ENCODE results near the gene SPX.

SPX gene

DNA sequence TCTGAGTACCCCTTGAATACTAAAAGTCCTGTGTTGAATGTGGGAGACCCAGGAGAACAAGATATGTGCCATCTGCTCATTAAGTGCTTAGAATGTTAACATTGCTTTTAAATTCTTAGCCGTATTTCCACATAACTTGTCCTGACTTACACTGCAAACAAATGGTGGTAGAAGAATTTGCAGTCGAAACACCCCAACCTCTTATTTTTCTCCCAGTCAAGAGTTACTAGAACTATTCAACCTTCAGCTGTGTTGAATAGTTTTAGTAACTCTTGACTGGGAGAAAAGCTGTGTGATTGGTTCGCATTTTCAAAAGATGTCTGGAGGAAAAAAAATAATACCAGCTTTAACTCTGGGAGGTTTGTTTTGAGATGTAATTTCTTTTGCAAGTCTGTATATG lies 7.6 kb upstream of the SPX start:
- Mint-ChIP-seq H3K4me1 (ENCODE audit: low read depth) (no peaks in the 10 kb centered on the region), H3K36me3 (ENCODE audit: low read depth) (peaks cover 31% of the 10 kb centered on the region), H3K4me3 (no peak overlapping the region), H3K27ac (no peak overlapping the region), H3K9me3 (no peaks in the 10 kb centered on the region), H3K27me3 (ENCODE audit: low read depth) (no peaks in the 10 kb centered on the region)
- DNase-seq (ENCODE audit: low spot score), result no peak

DNA sequence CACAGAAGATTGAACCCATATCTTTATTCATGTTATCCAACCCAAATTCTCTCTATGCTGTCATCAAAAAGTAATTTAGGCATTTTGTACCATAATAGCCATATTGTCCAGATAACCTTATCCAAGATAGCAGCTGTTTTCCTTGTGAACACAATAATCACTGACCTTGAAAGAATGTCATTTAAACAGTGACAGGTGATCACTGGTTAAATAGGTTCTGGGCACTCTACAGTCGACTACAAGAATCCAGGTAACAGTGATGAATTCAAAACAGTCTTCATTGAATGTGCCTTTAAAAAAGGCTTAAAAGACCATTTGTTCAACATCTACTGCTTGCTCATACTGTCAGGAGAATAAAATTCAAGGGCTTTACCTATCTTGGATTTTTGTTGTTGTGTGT lies 4.6 kb upstream of the SPX start:
- no peak for DNase-seq (ENCODE audit: low spot score)
- Mint-ChIP-seq H3K27ac (no peak overlapping the region), H3K4me1 (ENCODE audit: low read depth) (no peaks in the 10 kb centered on the region), H3K4me3 (no peak overlapping the region), H3K9me3 (peaks cover 9% of the 10 kb centered on the region), H3K36me3 (ENCODE audit: low read depth) (peaks cover 15% of the 10 kb centered on the region), H3K27me3 (ENCODE audit: low read depth) (peaks cover 10% of the 10 kb centered on the region)

DNA sequence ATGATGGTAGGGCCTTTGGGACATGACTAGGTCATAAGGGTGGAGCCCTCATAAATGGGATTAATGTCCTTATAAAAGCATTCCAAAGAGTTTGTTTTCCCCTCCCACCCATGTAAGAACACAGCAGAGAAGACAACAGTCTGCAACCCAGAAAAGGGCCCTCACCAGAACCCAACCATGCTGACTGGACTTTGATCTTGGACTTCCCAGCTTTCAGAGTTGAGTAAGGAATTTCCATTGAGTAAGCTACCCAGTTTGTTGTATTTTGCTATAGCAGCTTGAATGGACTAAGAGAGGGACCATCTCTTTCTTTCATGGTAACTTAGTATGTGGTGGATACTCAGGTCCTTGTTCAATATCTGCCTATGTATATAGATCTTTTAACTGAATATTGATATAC lies 2.9 kb upstream of the SPX start:
- Mint-ChIP-seq H3K9me3 (peaks cover 9% of the 10 kb centered on the region), H3K27me3 (ENCODE audit: low read depth) (peaks cover 15% of the 10 kb centered on the region), H3K4me3 (no peak overlapping the region), H3K27ac (no peak overlapping the region), H3K4me1 (ENCODE audit: low read depth) (peaks cover 5% of the 10 kb centered on the region), H3K36me3 (ENCODE audit: low read depth) (peaks cover 8% of the 10 kb centered on the region)
- no peak for DNase-seq (ENCODE audit: low spot score)

DNA sequence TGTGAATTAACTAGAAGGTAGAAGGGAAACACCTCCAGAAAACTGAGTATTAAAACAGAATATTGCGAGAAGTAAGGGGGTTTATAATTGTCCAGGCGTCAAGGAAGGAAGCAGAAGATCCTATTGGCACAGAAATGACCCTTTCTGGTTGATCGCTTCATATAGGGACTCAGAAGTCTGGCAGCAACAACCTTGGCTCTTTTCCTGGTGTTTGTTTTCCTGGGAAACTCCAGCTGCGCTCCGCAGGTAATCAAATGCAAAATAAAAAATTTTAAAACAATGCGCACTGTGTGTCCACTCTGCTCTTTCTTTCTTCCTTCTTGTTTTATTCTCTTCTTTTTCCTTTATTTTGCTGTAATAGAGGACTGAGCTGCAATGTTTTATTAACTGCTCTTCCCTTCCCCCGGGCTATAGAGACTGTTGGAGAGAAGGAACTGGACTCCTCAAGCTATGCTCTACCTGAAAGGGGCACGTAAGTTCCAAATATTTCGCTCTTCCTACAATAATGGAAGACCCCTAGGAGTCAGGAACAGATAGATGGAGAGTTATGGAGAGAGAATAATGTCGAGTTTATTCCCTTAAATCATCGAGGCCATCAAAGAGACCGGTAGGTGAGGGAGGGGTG lies 737 bp downstream of the SPX start:
- H3K36me3 Mint-ChIP-seq (ENCODE audit: low read depth), result no peaks in the 10 kb centered on the region
- no peak for DNase-seq (ENCODE audit: low spot score)
- no peak overlapping the region for H3K27ac Mint-ChIP-seq
- peaks cover 29% of the 10 kb centered on the region for H3K27me3 Mint-ChIP-seq (ENCODE audit: low read depth)
- peak overlapping the region; percentile 82 for H3K4me3 Mint-ChIP-seq
- H3K4me1 Mint-ChIP-seq (ENCODE audit: low read depth), result peaks cover 6% of the 10 kb centered on the region
- H3K9me3 Mint-ChIP-seq, result peaks cover 9% of the 10 kb centered on the region

DNA sequence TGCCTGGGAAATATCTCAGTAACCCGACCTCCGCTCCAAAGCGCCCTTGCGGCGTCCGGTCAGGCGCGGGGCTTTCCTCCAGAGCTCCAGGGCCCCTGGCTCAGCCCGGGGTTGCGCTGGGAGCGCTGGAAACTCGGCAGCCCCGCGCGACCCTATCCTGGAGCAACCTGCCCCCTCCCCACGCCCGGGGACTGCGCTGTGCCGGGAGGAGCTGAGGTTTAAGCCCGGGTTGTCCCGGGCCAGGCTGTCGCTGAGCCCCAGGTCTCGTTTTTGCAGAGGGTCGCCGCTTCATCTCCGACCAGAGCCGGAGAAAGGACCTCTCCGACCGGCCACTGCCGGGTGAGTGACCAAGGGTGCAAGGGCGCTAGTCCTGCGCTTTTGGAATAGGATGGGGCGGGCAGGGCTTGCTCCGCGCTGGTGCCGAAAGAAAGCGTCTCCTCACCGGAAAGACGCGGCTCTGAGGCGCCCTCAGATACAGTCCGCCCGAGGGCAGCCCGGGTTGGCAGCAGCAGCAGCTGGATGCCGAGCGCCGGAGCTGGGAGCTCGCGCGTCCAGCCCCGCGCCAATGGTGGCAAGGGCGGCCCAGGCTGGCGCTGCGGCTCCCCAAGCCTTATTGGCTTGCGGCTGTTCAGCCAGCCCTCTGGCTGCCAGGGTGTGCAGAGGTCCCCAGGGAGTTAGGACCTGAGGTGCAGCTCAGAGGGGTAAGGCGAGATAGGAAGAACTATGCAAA lies 1.5 kb downstream of the SPX start:
- H3K9me3 Mint-ChIP-seq, result peaks cover 9% of the 10 kb centered on the region
- peaks cover 6% of the 10 kb centered on the region for H3K4me1 Mint-ChIP-seq (ENCODE audit: low read depth)
- peaks cover 29% of the 10 kb centered on the region for H3K27me3 Mint-ChIP-seq (ENCODE audit: low read depth)
- peak; percentile 68 for DNase-seq (ENCODE audit: low spot score)
- H3K36me3 Mint-ChIP-seq (ENCODE audit: low read depth), result no peaks in the 10 kb centered on the region
- no peak overlapping the region for H3K27ac Mint-ChIP-seq
- peak overlapping the region; percentile 74 for H3K4me3 Mint-ChIP-seq

DNA sequence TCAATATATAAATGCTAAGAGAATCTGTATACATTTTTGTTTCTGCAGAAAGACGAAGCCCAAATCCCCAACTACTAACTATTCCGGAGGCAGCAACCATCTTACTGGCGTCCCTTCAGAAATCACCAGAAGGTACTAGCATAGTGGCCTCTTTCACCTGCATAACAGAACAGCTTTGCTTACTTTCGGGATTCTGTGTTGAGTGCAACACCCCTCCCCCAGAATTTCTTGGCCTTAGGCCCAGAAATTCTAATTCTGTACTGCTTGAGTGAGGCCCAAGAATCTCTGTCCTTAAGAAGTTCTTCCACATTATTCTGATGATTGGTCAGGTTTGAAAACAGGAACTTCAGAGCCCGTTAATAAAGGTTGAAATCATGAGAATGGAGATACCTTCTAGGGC lies 2.9 kb downstream of the SPX start:
- H3K4me3 Mint-ChIP-seq, result peak overlapping the region; percentile 74
- H3K36me3 Mint-ChIP-seq (ENCODE audit: low read depth), result no peaks in the 10 kb centered on the region
- peaks cover 29% of the 10 kb centered on the region for H3K27me3 Mint-ChIP-seq (ENCODE audit: low read depth)
- no peak for DNase-seq (ENCODE audit: low spot score)
- H3K4me1 Mint-ChIP-seq (ENCODE audit: low read depth), result peaks cover 6% of the 10 kb centered on the region
- H3K9me3 Mint-ChIP-seq, result peaks cover 9% of the 10 kb centered on the region
- H3K27ac Mint-ChIP-seq, result no peak overlapping the region

DNA sequence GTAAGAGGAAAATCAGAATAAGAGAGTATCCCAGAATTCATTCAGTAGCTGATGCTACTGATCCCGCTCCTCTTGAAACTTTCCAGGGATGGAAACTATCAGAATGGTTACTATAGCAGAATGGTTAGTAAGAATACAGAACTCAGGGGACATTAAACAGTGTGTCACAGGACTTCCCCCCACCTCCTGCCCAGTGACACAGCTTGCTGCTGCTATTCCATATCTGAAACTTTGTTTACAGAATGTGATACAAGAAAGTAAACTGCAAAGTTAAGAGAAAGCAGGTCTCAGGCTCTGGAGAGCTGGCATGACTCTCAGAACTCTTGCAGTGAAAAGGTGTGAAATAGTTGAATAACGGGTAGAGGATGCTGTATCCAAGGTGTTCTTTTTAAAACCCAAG lies 3.4 kb downstream of the SPX start:
- H3K4me3 Mint-ChIP-seq, result no peak overlapping the region
- H3K27ac Mint-ChIP-seq, result no peak overlapping the region
- DNase-seq (ENCODE audit: low spot score), result no peak
- peaks cover 5% of the 10 kb centered on the region for H3K9me3 Mint-ChIP-seq
- peaks cover 6% of the 10 kb centered on the region for H3K4me1 Mint-ChIP-seq (ENCODE audit: low read depth)
- no peaks in the 10 kb centered on the region for H3K36me3 Mint-ChIP-seq (ENCODE audit: low read depth)
- H3K27me3 Mint-ChIP-seq (ENCODE audit: low read depth), result peaks cover 26% of the 10 kb centered on the region

DNA sequence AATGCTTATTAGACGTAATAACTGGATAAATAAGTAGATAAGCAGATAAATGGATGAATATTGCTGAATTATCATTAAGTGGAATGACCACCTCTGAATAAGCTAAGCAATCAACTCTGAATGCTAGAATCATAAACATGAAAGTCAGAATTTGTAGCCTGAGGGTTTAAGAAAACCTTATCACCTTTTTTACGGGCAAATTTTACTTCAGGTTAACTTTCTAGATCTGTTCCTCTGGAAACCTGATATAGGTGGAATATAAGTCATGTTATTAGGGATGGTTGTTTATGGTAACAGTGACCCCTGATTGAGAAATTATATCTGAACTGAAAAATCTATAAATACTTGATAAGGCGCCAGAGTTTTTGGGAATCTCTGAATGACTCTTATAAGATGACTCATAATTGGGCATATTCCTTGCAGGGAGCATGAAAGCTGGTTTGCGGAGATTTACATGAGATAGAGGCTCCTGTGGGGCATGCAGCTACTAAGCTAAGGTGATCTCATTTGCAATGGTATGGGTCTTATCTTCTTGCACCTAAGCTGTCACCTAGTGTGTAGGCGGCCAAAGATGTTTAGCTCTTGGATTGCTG lies 12.1 kb downstream of the SPX start:
- Mint-ChIP-seq H3K4me3 (no peak overlapping the region), H3K4me1 (ENCODE audit: low read depth) (peaks cover 7% of the 10 kb centered on the region), H3K27ac (no peak overlapping the region), H3K9me3 (no peaks in the 10 kb centered on the region), H3K36me3 (ENCODE audit: low read depth) (no peaks in the 10 kb centered on the region), H3K27me3 (ENCODE audit: low read depth) (no peaks in the 10 kb centered on the region)
- DNase-seq (ENCODE audit: low spot score), result no peak

DNA sequence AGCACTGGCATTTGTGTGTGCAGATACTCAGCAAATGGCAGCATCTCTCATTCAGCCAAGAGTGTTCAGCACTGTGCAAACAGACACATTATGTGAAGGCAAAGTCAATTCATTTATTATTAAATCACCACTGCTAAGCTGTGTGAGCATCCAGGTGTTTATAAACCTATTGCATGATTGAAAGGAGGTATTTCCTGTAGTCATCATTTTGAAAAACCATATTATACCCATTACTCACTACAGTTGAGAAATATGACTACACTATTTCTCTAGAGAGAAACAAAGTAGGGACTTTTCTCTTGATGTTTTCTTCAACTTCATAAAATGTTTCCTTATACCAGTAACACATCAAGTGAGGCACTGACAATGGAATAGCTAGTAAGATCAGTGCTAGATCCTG lies 13.7 kb downstream of the SPX start:
- H3K27me3 Mint-ChIP-seq (ENCODE audit: low read depth), result no peaks in the 10 kb centered on the region
- no peaks in the 10 kb centered on the region for H3K9me3 Mint-ChIP-seq
- no peak for DNase-seq (ENCODE audit: low spot score)
- H3K4me3 Mint-ChIP-seq, result no peak overlapping the region
- no peak overlapping the region for H3K27ac Mint-ChIP-seq
- peaks cover 9% of the 10 kb centered on the region for H3K4me1 Mint-ChIP-seq (ENCODE audit: low read depth)
- H3K36me3 Mint-ChIP-seq (ENCODE audit: low read depth), result no peaks in the 10 kb centered on the region

DNA sequence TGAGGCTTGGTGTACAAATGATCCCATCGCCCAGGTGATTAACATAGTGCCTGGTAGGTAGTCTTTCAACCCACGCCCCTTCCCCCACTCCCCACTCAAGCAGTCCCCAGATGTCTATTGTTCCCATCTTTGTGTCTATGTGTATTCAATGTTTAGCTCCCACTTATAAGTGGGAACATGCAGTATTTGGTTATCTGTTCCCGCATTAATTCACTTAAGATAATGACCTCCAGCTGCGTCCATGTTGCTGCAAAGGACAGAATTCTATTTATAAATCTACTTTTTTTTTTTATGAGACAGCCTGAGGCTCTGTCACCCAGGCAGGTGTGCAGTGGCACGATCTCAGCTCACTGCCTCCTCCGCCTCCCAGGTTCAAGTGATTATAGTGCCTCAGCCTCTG lies 15.7 kb downstream of the SPX start:
- H3K4me1 Mint-ChIP-seq (ENCODE audit: low read depth), result peaks cover 9% of the 10 kb centered on the region
- no peak overlapping the region for H3K4me3 Mint-ChIP-seq
- H3K36me3 Mint-ChIP-seq (ENCODE audit: low read depth), result no peaks in the 10 kb centered on the region
- no peaks in the 10 kb centered on the region for H3K27me3 Mint-ChIP-seq (ENCODE audit: low read depth)
- H3K9me3 Mint-ChIP-seq, result no peaks in the 10 kb centered on the region
- DNase-seq (ENCODE audit: low spot score), result no peak
- no peak overlapping the region for H3K27ac Mint-ChIP-seq

DNA sequence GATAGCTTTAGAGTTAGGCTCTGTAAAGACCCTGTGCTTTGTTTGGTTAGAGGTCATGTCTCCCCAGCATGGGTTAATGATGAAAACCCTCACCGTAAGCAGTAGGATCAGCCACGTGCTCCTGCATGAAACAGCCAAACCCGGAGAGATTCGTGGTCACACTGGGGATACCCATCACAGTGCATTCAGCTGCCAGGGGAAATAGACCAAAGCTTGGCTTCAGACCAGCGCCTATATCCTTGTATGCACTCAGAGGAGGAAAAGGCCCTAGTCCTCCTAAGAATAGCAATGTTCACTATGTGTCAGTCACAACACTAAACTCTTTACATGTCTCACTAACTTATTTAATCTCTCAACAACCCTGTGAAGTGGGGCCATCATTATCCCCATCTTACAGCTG lies 16.3 kb downstream of the SPX start:
- no peak overlapping the region for H3K27ac Mint-ChIP-seq
- H3K9me3 Mint-ChIP-seq, result no peaks in the 10 kb centered on the region
- no peak overlapping the region for H3K4me3 Mint-ChIP-seq
- H3K27me3 Mint-ChIP-seq (ENCODE audit: low read depth), result no peaks in the 10 kb centered on the region
- H3K4me1 Mint-ChIP-seq (ENCODE audit: low read depth), result peaks cover 9% of the 10 kb centered on the region
- no peaks in the 10 kb centered on the region for H3K36me3 Mint-ChIP-seq (ENCODE audit: low read depth)
- no peak for DNase-seq (ENCODE audit: low spot score)

DNA sequence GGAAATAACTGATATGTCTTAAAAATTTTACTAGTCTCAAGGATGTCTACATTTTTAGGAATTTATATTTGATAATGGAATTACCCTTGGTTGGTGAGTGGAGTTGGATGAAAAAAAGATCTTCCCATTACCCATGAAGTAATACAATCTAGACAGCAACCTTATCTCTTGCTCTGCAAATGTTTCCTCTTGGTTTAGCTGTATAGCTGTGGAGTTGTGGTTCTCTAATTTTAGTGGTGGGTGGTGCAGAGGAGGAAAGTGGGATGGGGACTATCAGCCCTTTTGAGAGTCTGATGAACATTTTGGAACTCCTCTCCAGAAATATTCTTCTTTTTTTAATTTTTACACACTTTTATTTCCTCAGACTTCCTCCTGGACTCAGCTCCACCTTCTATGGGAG lies 17.1 kb downstream of the SPX start:
- Mint-ChIP-seq H3K36me3 (ENCODE audit: low read depth) (no peaks in the 10 kb centered on the region), H3K27me3 (ENCODE audit: low read depth) (no peaks in the 10 kb centered on the region), H3K27ac (no peak overlapping the region), H3K4me3 (no peak overlapping the region), H3K4me1 (ENCODE audit: low read depth) (peaks cover 9% of the 10 kb centered on the region), H3K9me3 (no peaks in the 10 kb centered on the region)
- DNase-seq (ENCODE audit: low spot score), result no peak

DNA sequence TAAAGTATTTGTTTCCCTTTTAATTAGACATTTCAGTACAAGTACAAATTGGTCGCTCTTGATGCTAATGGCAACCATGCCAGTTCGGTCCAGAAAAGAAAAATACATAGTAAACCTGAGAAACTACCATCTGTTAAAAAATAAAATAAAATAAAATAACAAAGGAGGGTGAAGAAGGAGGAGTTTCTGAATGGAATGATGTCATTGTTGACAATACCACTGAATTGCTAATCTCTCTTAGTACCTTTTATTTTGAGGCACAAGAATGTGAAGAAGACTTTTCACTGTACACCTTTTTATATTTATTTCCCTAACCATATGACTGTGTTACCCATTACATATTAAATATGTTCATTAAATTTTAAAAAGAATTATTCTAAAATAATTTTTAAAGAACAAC lies 19.5 kb downstream of the SPX start:
- Mint-ChIP-seq H3K9me3 (no peaks in the 10 kb centered on the region), H3K27me3 (ENCODE audit: low read depth) (no peaks in the 10 kb centered on the region), H3K36me3 (ENCODE audit: low read depth) (no peaks in the 10 kb centered on the region), H3K27ac (no peak overlapping the region), H3K4me3 (no peak overlapping the region), H3K4me1 (ENCODE audit: low read depth) (peaks cover 2% of the 10 kb centered on the region)
- no peak for DNase-seq (ENCODE audit: low spot score)

DNA sequence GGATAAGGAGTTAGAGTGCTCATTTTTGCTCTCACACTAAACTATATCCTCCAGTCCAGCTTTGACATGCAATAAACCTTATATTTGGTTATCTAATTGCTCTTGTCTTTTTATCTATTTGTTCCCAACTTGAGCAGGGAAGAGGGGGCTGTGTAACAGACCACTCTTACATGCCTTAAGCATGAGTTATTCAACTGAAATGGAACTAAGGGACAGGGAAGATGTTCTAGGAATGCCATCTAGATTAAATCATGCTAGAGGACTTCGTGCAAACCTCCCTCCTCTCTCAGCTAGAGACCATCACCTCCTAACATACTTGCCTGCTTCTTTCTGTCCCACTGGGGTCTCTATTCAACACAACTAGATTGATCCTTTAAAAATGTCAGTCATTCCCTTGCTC lies 20.6 kb downstream of the SPX start:
- H3K4me3 Mint-ChIP-seq, result no peak overlapping the region
- H3K4me1 Mint-ChIP-seq (ENCODE audit: low read depth), result peaks cover 2% of the 10 kb centered on the region
- no peak overlapping the region for H3K27ac Mint-ChIP-seq
- no peak for DNase-seq (ENCODE audit: low spot score)
- no peaks in the 10 kb centered on the region for H3K36me3 Mint-ChIP-seq (ENCODE audit: low read depth)
- no peaks in the 10 kb centered on the region for H3K27me3 Mint-ChIP-seq (ENCODE audit: low read depth)
- H3K9me3 Mint-ChIP-seq, result no peaks in the 10 kb centered on the region

Data from T-helper 2 cell treated with Interferon-gamma antibody and Interleukin-4, amounts not matched to agents 5 μg/mL and 100 μg/mL, for 36 hours (primary cell).